H1 (cell line): Measurements from ENCODE around the gene MPHOSPH9. TPM values are rescaled to one million over a fixed set of nuclear protein-coding genes. Genes with fewer than 3 reads are reported as not detected.
A peak's percentile ranks its signal among the peaks of the same experiment; 100 is the strongest.

Experiments
- CTCF ChIA-PET: fragments of 300-600 bp; sonication (Branson Sonifier 250); formaldehyde crosslinking; loops from one replicate; lab custom pipeline; 2021; ENCODE audit not compliant: partially characterized antibody; lab: Charles Lee
- POLR2A ChIA-PET: fragments of 300-600 bp; sonication (Branson Sonifier 250); formaldehyde crosslinking; loops from one replicate; lab custom pipeline; 2021; ENCODE audit warnings: inconsistent platforms; ENCODE audit not compliant: partially characterized antibody; lab: Charles Lee
- DNase-seq, 2 experiments: peaks; one replicate each; pipeline versions ENCODE4 v3.0.0 to v3.0.0-alpha.2; 2010 to 2022; ENCODE audit warnings: low spot score in 2 of 2, low read depth in 1 of 2, mixed read lengths in 1 of 2
- FAIRE-seq: peaks from 2 replicates; lab custom pipeline; 2011; peaks lifted over from hg19 to GRCh38; lab: Jason Lieb, UNC
- H2AFZ ChIP-seq: 2 replicates; pipeline ENCODE4 v1.8.1; 2012; ENCODE audit warnings: low read length, inconsistent platforms
- H2AK5ac ChIP-seq: 2 replicates; pipeline ENCODE4 v1.6.1; 2013; ENCODE audit warnings: low read depth, low read length
- H2BK120ac ChIP-seq: replicated peaks from 2 replicates; pipeline ENCODE3; 2013; ENCODE audit warnings: low read depth, low read length, inconsistent platforms
- H2BK12ac ChIP-seq: 2 replicates; pipeline ENCODE4 v1.6.1; 2013; ENCODE audit warnings: low read depth, low read length
- H2BK15ac ChIP-seq: 2 replicates; pipeline ENCODE4 v1.6.1; 2013; ENCODE audit warnings: low read length
- H2BK20ac ChIP-seq: 2 replicates; pipeline ENCODE4 v1.6.1; 2013; ENCODE audit warnings: low read length
- H2BK5ac ChIP-seq: 2 replicates; pipeline ENCODE4 v1.6.1; 2013; ENCODE audit warnings: low read depth, low read length
- H3K14ac ChIP-seq: 2 replicates; pipeline ENCODE4 v1.6.1; 2013; ENCODE audit warnings: inconsistent platforms; ENCODE audit not compliant: insufficient read length
- H3K18ac ChIP-seq: 2 replicates; pipeline ENCODE4 v1.6.1; 2013; ENCODE audit warnings: low read length; ENCODE audit errors: extremely low read depth
- H3K23ac ChIP-seq: 2 replicates; pipeline ENCODE4 v1.6.1; 2013; ENCODE audit warnings: inconsistent platforms; ENCODE audit not compliant: insufficient read length
- H3K23me2 ChIP-seq: 2 replicates; pipeline ENCODE4 v1.6.1; 2013; ENCODE audit warnings: low read depth, low read length
- H3K27ac ChIP-seq: 2 replicates; pipeline ENCODE4 v1.6.1; 2011; ENCODE audit warnings: low read depth, low read length, inconsistent platforms
- H3K27me3 ChIP-seq, 4 experiments: replicated peaks in 1 of 4; 1 replicate in 1 of 4; 2 replicates in 3 of 4; pipeline versions ENCODE4 v1.6.1 to v1.8.1; 2011 to 2013; ENCODE audit warnings: low read length in 3 of 4, mild to moderate bottlenecking in 3 of 4, inconsistent platforms in 2 of 4, mixed read lengths in 2 of 4, moderate library complexity in 1 of 4; ENCODE audit not compliant: control insufficient read depth in 3 of 4, insufficient read depth in 3 of 4; ENCODE audit errors: extremely low read depth in 1 of 4
- H3K36me3 ChIP-seq, 4 experiments: 2 replicates each; pipeline versions ENCODE4 v1.6.1 to v1.8.1; 2011 to 2013; ENCODE audit warnings: mild to moderate bottlenecking in 4 of 4, low read length in 3 of 4, moderate library complexity in 2 of 4, control low read depth in 1 of 4, inconsistent platforms in 1 of 4; ENCODE audit not compliant: insufficient read depth in 4 of 4, control insufficient read depth in 2 of 4
- H3K4ac ChIP-seq: replicated peaks from 2 replicates; pipeline ENCODE3; 2013; ENCODE audit warnings: low read length, low read depth, mixed read lengths, inconsistent platforms; ENCODE audit not compliant: insufficient read length
- H3K4me1 ChIP-seq, 4 experiments: replicated peaks in 1 of 4; 1 replicate in 1 of 4; 2 replicates in 3 of 4; pipeline versions ENCODE4 v1.6.1 to v1.8.1; 2011 to 2013; ENCODE audit warnings: low read length in 3 of 4, inconsistent platforms in 2 of 4, mixed read lengths in 1 of 4; ENCODE audit not compliant: insufficient read depth in 4 of 4, control insufficient read depth in 3 of 4
- H3K4me2 ChIP-seq, 2 experiments: 2 replicates each; pipeline versions ENCODE4 v1.6.1 to v1.8.1; 2011 to 2013; ENCODE audit warnings: low read depth in 2 of 2, low read length in 2 of 2, control low read depth in 1 of 2, inconsistent platforms in 1 of 2, mild to moderate bottlenecking in 1 of 2; ENCODE audit not compliant: insufficient read depth in 1 of 2
- H3K4me3 ChIP-seq, 4 experiments: fragments of 200-600, 300-600 bp in 1 of 4; sonication (generic), shearing (Covaris generic), sonication (Bioruptor Twin) in 1 of 4; 2 replicates each; pipeline versions ENCODE4 v1.5.1 to v1.8.1; 2011 to 2016; ENCODE audit warnings: low read length in 4 of 4, low read depth in 3 of 4, control low read depth in 2 of 4, inconsistent platforms in 2 of 4, mild to moderate bottlenecking in 2 of 4, mixed read lengths in 1 of 4, moderate library complexity in 1 of 4; ENCODE audit not compliant: insufficient read depth in 2 of 4; ENCODE audit errors: extremely low read depth in 1 of 4
- H3K56ac ChIP-seq: replicated peaks from 2 replicates; pipeline ENCODE3; 2013; ENCODE audit warnings: low read depth, mild to moderate bottlenecking, mixed read lengths, low read length, inconsistent platforms; ENCODE audit not compliant: insufficient read length
- H3K79me1 ChIP-seq: 2 replicates; pipeline ENCODE4 v1.6.1; 2013; ENCODE audit warnings: low read depth, low read length, control low read depth
- H3K79me2 ChIP-seq, 2 experiments: 2 replicates each; pipeline versions ENCODE4 v1.6.1 to v1.8.1; 2012 to 2013; ENCODE audit warnings: low read length in 2 of 2, mild to moderate bottlenecking in 2 of 2, inconsistent platforms in 1 of 2; ENCODE audit not compliant: insufficient read depth in 2 of 2, control insufficient read depth in 1 of 2
- H3K9ac ChIP-seq, 4 experiments: replicated peaks in 1 of 4; 1 replicate in 1 of 4; 2 replicates in 3 of 4; pipeline versions ENCODE4 v1.6.1 to v1.8.1; 2011 to 2013; ENCODE audit warnings: low read depth in 3 of 4, low read length in 3 of 4, control low read depth in 2 of 4, mild to moderate bottlenecking in 2 of 4, moderate library complexity in 2 of 4, inconsistent platforms in 1 of 4; ENCODE audit errors: extremely low read depth in 1 of 4
- H3K9me3 ChIP-seq, 2 experiments: 2 replicates each; pipeline versions ENCODE4 v1.6.1 to v1.8.1; 2012 to 2013; ENCODE audit warnings: mild to moderate bottlenecking in 2 of 2, moderate library complexity in 2 of 2, control low read depth in 1 of 2, inconsistent platforms in 1 of 2, low read depth in 1 of 2, low read length in 1 of 2, mixed read lengths in 1 of 2; ENCODE audit not compliant: insufficient read depth in 2 of 2
- H4K20me1 ChIP-seq, 2 experiments: replicated peaks in 1 of 2; 2 replicates each; pipeline versions ENCODE3 to v1.8.1; 2011 to 2013; ENCODE audit warnings: inconsistent platforms in 2 of 2, low read length in 2 of 2, mild to moderate bottlenecking in 1 of 2; ENCODE audit not compliant: insufficient read depth in 2 of 2, control insufficient read depth in 1 of 2
- H4K5ac ChIP-seq: 2 replicates; pipeline ENCODE4 v1.6.1; 2013; ENCODE audit warnings: low read length, low read depth, mixed read lengths, inconsistent platforms; ENCODE audit not compliant: insufficient read length
- H4K8ac ChIP-seq: 2 replicates; pipeline ENCODE4 v1.8.0; 2013; ENCODE audit warnings: mild to moderate bottlenecking, moderate library complexity, low read length, inconsistent platforms; ENCODE audit not compliant: insufficient read depth; ENCODE audit errors: extremely low read depth
- H4K91ac ChIP-seq: replicated peaks from 2 replicates; pipeline ENCODE3; 2013; ENCODE audit warnings: low read length, mixed read lengths, inconsistent platforms; ENCODE audit not compliant: insufficient read length
- EP300 ChIP-seq, 2 experiments: IDR thresholded peaks; 1 replicate in 1 of 2; 2 replicates in 1 of 2; pipeline ENCODE4 v1.6.1; 2011 to 2012; ENCODE audit warnings: low read depth in 2 of 2, low read length in 2 of 2, mild to moderate bottlenecking in 2 of 2, borderline replicate concordance in 1 of 2, inconsistent platforms in 1 of 2, moderate library complexity in 1 of 2
- WGBS, 2 experiments: shearing (Covaris generic) in 1 of 2; methylation state at CpG; one replicate each; pipeline versions ENCODE4 v1.1.6 to v1.1.7; 2013 to 2015; ENCODE audit warnings: low lambda C conversion rate in 2 of 2, mixed read lengths in 2 of 2, inconsistent platforms in 1 of 2, low coverage in 1 of 2, missing lambda C conversion rate in 1 of 2; ENCODE audit not compliant: insufficient replicate concordance in 2 of 2, insufficient coverage in 1 of 2, insufficient read length in 1 of 2; ENCODE audit errors: extremely low coverage in 1 of 2, missing lambda C conversion rate in 1 of 2; 5-methylcytosine and 5-hydroxymethylcytosine counted together
- polyA plus RNA-seq, 7 experiments: library from polyadenylated mRNA; depleted of rRNA in 3 of 7; stranded (reverse) in 5 of 7; unstranded in 2 of 7; fragments of >200 nt in 5 of 7; fragments of 200-250 nt in 2 of 7; gene quantifications; 1 replicate in 5 of 7; 2 replicates in 1 of 7; 4 replicates in 1 of 7; pipeline versions ENCODE4 v1.2.1 to v1.2.3, GENCODE V29; 2011 to 2013; ENCODE audit warnings: missing spikeins in 2 of 7, mixed read lengths in 2 of 7
- total RNA-seq: library from RNA; stranded (reverse); fragmentation: NEBNext Ultra II Directional; extraction: Animal tissue kit (Norgen Biotek cat#: 25700); gene quantifications from 2 replicates; pipeline ENCODE4 v1.2.1, GENCODE V29; 2021
- TF ChIP-seq, protein P1 (sequence below): IDR thresholded peaks from 2 replicates; pipeline ENCODE4 v1.6.1; 2012; ENCODE audit warnings: inconsistent platforms

MPHOSPH9 gene
- total and polyA plus RNA-seq, 2 of the 8 experiments (the other 6 are each of a cell fraction or from before 2014, with no cell fraction given), result 8.8 to 48.8 TPM

DNA sequence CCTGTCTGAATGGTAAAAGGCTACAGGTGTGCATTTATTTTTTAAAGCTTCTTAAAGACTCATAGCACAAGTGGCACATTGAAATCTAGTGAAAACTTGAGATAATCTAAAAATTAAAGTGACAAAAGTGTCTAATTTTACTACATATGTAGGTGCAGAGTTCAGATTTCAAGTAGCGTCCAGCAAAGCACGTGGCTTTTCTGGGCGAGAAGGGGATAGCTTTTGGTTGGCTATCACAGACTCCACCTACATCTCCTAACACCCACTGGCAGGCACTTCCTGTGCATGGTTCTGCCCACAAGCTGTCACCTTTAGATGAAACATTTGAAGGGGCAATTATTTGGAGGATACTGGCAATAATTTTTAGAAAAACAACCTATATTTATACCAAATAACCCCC lies 80.1 kb downstream of the MPHOSPH9 start:
- Histone ChIP-seq H4K5ac (no peak overlapping the region), H2BK15ac (no peak overlapping the region)

More for the DNA sequence above, 80.1 kb downstream of the MPHOSPH9 start:
- H3K4ac ChIP-seq, result no peak overlapping the region
- TF ChIP-seq EP300 (IDR thresholded peaks at IDR 0.05; ENCODE audit: borderline replicate concordance in 1 of 2, low read depth in 2 of 2, low read length in 2 of 2), result no peak
- TF ChIP-seq, protein P1, sequence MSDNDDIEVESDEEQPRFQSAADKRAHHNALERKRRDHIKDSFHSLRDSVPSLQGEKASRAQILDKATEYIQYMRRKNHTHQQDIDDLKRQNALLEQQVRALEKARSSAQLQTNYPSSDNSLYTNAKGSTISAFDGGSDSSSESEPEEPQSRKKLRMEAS, result peak; percentile 62; the same call in 1 of the 2 replicates
- TF ChIP-seq, all 59 proteins: peak for 1
- Histone ChIP-seq H3K56ac (no peak overlapping the region), H3K79me2 (no peaks in the 10 kb centered on the region), H3K9ac (no peak overlapping the region), H2AFZ (no peak overlapping the region), H4K8ac (no peak overlapping the region), H3K23ac (no peak overlapping the region), H2BK5ac (no peak overlapping the region), H3K79me1 (no peaks in the 10 kb centered on the region), H3K4me3 (no peak overlapping the region), H3K4me1 (peaks cover 6 to 26% (median 9%) of the 10 kb centered on the region in 4 experiments), H2BK12ac (no peak overlapping the region), H2AK5ac (no peak overlapping the region), H3K18ac (no peak overlapping the region), H3K4me2 (no peak overlapping the region), H4K20me1 (no peaks in the 10 kb centered on the region), H2BK120ac (no peak overlapping the region), H3K36me3 (no peaks in the 10 kb centered on the region; a peak in 1 of 8 replicates), H3K9me3 (no peaks in the 10 kb centered on the region), H3K14ac (no peak overlapping the region), H3K23me2 (peaks cover 10% of the 10 kb centered on the region; the same call in 1 of the 2 replicates), H3K27ac (no peak overlapping the region), H4K91ac (no peak overlapping the region), H3K27me3 (peaks cover 14 to 36% (median 32%) of the 10 kb centered on the region in 4 experiments; a peak in 6 of 7 replicates), H2BK20ac (no peak overlapping the region)
- POLR2A ChIA-PET, result interaction anchor here (0.7 to 1.3 kb wide), 2 partner anchors 12 to 15 kb away, joined by 3 read pairs; no protein-coding TSS in a partner anchor
- DNase-seq (no peak), FAIRE-seq (no peak)
- CTCF ChIA-PET, result interaction anchor here (0.6 to 3.1 kb wide), 5 partner anchors 53 to 110 kb away, joined by 3 to 9 read pairs (median 7); no protein-coding TSS in a partner anchor
- 68% methylated on average over 3 of the region's 3 CpGs; no CpG with 5 or more reads in 1 of the 2 experiments for WGBS, 2 experiments
